Measurements from ENCODE around the gene IDH1. TPM values are rescaled to one million over a fixed set of nuclear protein-coding genes. Genes with fewer than 3 reads are reported as not detected.

Gene IDH1
- 100 to 1,000 TPM; 115 to 299 (median 184) TPM for total RNA-seq

DNA sequence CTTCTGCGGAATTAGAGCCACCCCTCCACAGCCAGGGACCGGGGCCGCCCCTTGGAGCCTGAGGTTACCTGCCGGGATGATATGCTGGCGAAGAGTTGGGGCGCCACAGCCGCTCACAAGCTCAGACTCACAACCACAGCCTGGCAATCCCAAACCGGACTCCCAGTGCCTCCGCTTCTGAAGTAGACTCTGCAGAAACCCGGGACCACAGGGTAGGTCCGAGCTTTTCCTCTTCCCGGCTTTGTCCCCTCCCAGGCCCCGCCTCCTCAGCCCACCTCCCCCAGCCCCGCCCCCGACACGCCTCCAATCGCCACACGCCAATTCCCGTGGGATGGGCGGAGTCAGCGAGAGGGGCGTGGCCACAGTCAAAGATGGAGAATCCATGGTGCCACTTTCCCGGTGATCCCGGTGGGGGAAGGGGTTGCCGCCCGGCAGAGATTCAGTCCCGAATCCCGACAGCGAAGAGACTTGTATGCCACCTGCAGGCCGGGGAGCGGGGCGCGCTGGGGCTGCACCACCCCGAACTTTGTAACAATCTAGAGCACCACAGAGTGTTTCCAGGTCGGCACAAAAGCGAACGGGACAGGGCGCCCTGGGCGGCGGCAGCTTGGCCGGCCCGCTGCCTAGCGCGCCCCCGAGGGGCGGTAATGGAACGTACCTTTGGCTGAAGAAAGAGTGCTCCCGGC lies at the start of gene IDH1:
Gene IDH1 (minus strand): TSS at position 201 of the 686 bp plus-strand sequence. CDS start 3,520 bp downstream, outside the sequence.
- peak; percentile 49 to 60 for TF ChIP-seq POLR2A (IDR thresholded peaks at IDR 0.05)
- TF ChIP-seq, protein P1, sequence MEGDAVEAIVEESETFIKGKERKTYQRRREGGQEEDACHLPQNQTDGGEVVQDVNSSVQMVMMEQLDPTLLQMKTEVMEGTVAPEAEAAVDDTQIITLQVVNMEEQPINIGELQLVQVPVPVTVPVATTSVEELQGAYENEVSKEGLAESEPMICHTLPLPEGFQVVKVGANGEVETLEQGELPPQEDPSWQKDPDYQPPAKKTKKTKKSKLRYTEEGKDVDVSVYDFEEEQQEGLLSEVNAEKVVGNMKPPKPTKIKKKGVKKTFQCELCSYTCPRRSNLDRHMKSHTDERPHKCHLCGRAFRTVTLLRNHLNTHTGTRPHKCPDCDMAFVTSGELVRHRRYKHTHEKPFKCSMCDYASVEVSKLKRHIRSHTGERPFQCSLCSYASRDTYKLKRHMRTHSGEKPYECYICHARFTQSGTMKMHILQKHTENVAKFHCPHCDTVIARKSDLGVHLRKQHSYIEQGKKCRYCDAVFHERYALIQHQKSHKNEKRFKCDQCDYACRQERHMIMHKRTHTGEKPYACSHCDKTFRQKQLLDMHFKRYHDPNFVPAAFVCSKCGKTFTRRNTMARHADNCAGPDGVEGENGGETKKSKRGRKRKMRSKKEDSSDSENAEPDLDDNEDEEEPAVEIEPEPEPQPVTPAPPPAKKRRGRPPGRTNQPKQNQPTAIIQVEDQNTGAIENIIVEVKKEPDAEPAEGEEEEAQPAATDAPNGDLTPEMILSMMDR (IDR thresholded peaks at IDR 0.05): peak in 4 of 6 experiments; percentile 44 to 76 (median 72)

DNA sequence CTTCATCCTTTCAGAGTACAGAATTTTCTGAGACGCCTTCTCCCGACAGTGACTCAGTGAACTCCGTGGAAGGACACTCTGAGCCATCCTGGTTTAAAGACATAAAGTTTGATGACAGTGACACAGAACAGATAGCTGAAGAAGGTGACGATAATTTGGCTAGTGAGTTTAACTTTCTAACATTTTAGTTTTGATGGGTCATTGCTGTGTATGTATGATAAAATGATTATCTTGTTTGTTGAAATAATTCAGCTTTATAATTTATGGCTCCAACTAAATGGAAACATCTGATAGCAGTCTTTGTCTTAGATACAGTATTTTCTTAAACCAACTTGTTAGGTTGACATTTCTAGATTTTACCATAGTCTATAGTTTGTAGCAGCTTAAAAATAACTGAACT lies 49.3 kb upstream of the IDH1 start:
- no peak for DNase-seq
- H3K9me3 ChIP-seq: no peaks in the 10 kb centered on the region
- no peak overlapping the region for H3K27ac ChIP-seq
- TF ChIP-seq, protein P1 (IDR thresholded peaks at IDR 0.05): no peak
- TF ChIP-seq POLR2A (IDR thresholded peaks at IDR 0.05): no peak
- H3K4me1 ChIP-seq: no peaks in the 10 kb centered on the region
- H3K27me3 ChIP-seq: no peaks in the 10 kb centered on the region
- no peak overlapping the region for H3K4me3 ChIP-seq
- H3K36me3 ChIP-seq: peaks cover 0 to 69% (median 0%) of the 10 kb centered on the region in 3 donors

More for the DNA sequence above, at the start of gene IDH1:
- peaks cover 0 to 26% (median 4%) of the 10 kb centered on the region in 4 donors for H3K4me1 ChIP-seq
- no peaks in the 10 kb centered on the region for H3K27me3 ChIP-seq
- H3K27ac ChIP-seq: peak within 1 kb of the TSS; percentile 65 to 88 (median 82)
- peak within 1 kb of the TSS; percentile 75 to 95 (median 82) for H3K4me3 ChIP-seq
- H3K9me3 ChIP-seq: no peaks in the 10 kb centered on the region
- H3K36me3 ChIP-seq: peaks cover 0 to 28% (median 0%) of the 10 kb centered on the region in 3 donors
- DNase-seq: peak; percentile 99 to 100 (median 99)

DNA sequence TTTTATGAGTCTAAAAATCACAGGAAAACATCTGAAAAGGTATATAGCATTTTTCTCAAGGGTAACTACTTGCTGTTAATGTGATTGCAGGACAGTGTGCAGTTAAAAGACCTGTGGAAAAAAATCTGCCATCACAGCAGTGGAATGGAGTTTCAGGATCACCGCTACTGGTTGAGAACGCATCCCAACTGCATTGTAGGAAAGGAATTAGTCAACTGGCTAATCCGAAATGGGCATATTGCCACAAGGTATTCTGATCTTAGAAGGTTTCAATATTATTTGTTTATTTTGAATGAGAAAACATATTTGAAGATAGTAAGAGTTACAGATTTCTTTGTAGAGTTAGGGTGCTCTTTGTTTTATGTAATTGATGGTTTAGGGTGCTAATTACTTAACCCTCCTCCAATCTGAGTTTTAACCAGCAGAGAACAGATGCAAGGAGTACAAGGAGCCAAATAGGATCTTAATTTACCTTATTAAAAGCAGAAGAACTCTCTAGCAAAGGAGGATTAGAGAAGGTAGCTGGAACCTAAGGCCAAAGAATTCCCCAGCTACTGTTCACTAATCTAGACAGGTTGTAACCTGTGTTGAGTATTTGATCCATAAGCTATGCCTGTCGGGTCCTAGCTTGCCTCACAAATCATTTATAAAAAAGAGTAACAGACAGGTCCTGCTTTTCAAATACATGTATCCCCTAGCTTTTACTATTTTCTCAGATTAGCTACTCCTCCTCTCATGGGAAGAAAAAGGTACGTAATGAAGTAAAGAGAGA lies 46.2 kb upstream of the IDH1 start:
- DNase-seq: no peak
- Histone ChIP-seq H3K9me3 (no peaks in the 10 kb centered on the region), H3K4me3 (no peak overlapping the region), H3K27me3 (no peaks in the 10 kb centered on the region), H3K36me3 (peaks cover 0 to 83% (median 0%) of the 10 kb centered on the region in 3 donors), H3K27ac (no peak overlapping the region), H3K4me1 (no peaks in the 10 kb centered on the region)
- no peak for TF ChIP-seq POLR2A (IDR thresholded peaks at IDR 0.05)
- TF ChIP-seq, protein P1 (IDR thresholded peaks at IDR 0.05): no peak

DNA sequence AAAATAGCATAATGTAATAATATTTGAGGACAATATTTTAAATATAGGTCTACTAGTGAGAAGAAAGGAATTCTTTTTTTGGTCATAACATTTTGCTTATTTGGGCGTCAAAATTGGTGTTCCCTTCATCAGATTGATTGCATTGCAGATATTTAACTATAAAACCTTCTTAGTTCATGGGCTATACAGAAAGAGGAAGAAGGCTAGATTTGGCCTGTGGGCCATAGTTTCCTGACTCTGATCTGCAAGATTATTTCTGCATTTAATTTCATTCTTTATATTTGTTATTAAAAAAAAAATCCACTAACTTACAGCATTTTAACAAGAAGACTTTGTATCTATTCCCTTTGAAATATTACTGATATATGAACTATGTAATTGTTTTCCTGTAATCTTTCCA lies 43.1 kb upstream of the IDH1 start:
- Histone ChIP-seq H3K4me3 (no peak overlapping the region), H3K27ac (no peak overlapping the region), H3K4me1 (no peaks in the 10 kb centered on the region), H3K9me3 (no peaks in the 10 kb centered on the region), H3K27me3 (no peaks in the 10 kb centered on the region), H3K36me3 (peaks cover 0 to 69% (median 0%) of the 10 kb centered on the region in 3 donors)
- TF ChIP-seq POLR2A (IDR thresholded peaks at IDR 0.05): no peak
- TF ChIP-seq, protein P1 (IDR thresholded peaks at IDR 0.05): no peak
- DNase-seq: no peak

DNA sequence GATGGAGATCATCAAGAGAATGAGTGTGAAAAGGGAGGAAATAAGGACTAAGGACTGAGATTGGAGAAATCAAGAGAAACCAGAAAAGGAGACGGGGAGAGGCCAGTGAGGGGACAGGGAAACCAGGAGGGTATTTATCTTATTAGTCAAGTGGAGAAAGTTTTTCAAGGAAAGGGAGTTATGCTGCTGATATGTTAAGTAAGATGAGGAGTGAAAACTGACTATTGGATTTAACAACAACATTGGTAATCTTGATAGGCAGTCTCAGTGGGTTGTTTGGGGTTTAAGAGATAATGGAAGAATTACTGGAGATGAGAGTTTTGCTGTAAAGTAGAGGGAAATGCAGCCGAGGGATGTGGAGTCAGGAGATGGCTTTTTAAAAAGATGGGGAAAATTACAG lies 41.7 kb upstream of the IDH1 start:
- no peaks in the 10 kb centered on the region for H3K9me3 ChIP-seq
- H3K4me3 ChIP-seq: no peak overlapping the region
- DNase-seq: no peak
- H3K4me1 ChIP-seq: no peaks in the 10 kb centered on the region
- peaks cover 0 to 58% (median 0%) of the 10 kb centered on the region in 3 donors for H3K36me3 ChIP-seq
- H3K27me3 ChIP-seq: no peaks in the 10 kb centered on the region
- H3K27ac ChIP-seq: no peak overlapping the region
- TF ChIP-seq, protein P1 (IDR thresholded peaks at IDR 0.05): no peak
- no peak for TF ChIP-seq POLR2A (IDR thresholded peaks at IDR 0.05)

Measured in Peyer's patch (tissue), 4 donors.